Esophagus squamous epithelium (tissue), 5 donors: ENCODE data around the gene TNS1. TPM values are rescaled to one million over a fixed set of nuclear protein-coding genes. Genes with fewer than 3 reads are reported as not detected.

Experiments used
- DNase-seq: peaks from one replicate; lab custom pipeline; 2025; lab: John Stamatoyannopoulos, UW
- H3K27ac ChIP-seq, 4 donors: fragments of 200-600 bp; sonication (generic); one replicate each; pipeline ENCODE4 v1.5.1; 2016 to 2019; ENCODE audit warnings: mild to moderate bottlenecking in 1 of 4
- H3K27me3 ChIP-seq, 4 donors: fragments of 200-600 bp; sonication (generic); 1 replicate in 3 of 4; 2 replicates in 1 of 4; pipeline versions ENCODE4 v1.5.1 to v1.6.0; 2017 to 2021; ENCODE audit warnings: antibody characterized with exemption in 1 of 4
- H3K36me3 ChIP-seq, 3 donors: fragments of 200-600 bp; sonication (generic); one replicate each; pipeline ENCODE4 v1.5.1; 2016 to 2019
- H3K4me1 ChIP-seq, 3 donors: fragments of 200-600 bp; sonication (generic); one replicate each; pipeline ENCODE4 v1.5.1; 2017 to 2019
- H3K4me3 ChIP-seq, 4 donors: fragments of 200-600 bp; sonication (generic); 1 replicate in 3 of 4; 2 replicates in 1 of 4; pipeline ENCODE4 v1.5.1; 2016 to 2019; ENCODE audit warnings: mild to moderate bottlenecking in 2 of 4, moderate library complexity in 1 of 4
- H3K9me3 ChIP-seq, 3 donors: fragments of 200-600 bp; sonication (generic); one replicate each; pipeline ENCODE4 v1.5.1; 2016 to 2019
- CTCF ChIP-seq, 6 experiments: fragments of 450-650 bp in 4 of 6; fragments of 200-600 bp in 2 of 6; sonication (generic) in 2 of 6; IDR thresholded peaks; one replicate each; pipeline ENCODE4 v1.5.1; 2016 to 2019; ENCODE audit warnings: antibody characterized with exemption in 6 of 6, mild to moderate bottlenecking in 4 of 6, moderate library complexity in 4 of 6
- POLR2A ChIP-seq, 4 donors: fragments of 450-650 bp; IDR thresholded peaks; one replicate each; pipeline ENCODE4 v1.6.1; 2017; ENCODE audit warnings: antibody characterized with exemption in 4 of 4, mild to moderate bottlenecking in 4 of 4, moderate library complexity in 3 of 4
- WGBS, 2 donors: methylation state at CpG; one replicate each; pipeline ENCODE4 v1.1.5; 2018; 5-methylcytosine and 5-hydroxymethylcytosine counted together
- intact Hi-C: fragments of 100-400 bp; cut with DNase I; formaldehyde crosslinking; loops from one replicate; pipeline ENCODE4 v1.15.0; 2022
- total RNA-seq, 4 donors: library from RNA; depleted of rRNA; stranded (reverse); fragments of >200 nt; gene quantifications; one replicate each; pipeline ENCODE4 v1.1.0, GENCODE V29; 2016
- donor health status: DM: yes; HTN: yes; CAD: no.

Gene TNS1
- total RNA-seq, 4 donors from 2014 or later, result 34.7 to 201 (median 59.2) TPM

- H3K36me3 ChIP-seq, result no peaks in the 10 kb centered on the region
- H3K4me1 ChIP-seq, result peaks cover 21 to 92% (median 60%) of the 10 kb centered on the region in 3 donors
- H3K4me3 ChIP-seq, result no peak overlapping the region
- H3K27ac ChIP-seq, result peak overlapping the region in 2 of 4 donors; percentile 91 to 92
- TF ChIP-seq POLR2A (IDR thresholded peaks at IDR 0.05) (no peak), CTCF (IDR thresholded peaks at IDR 0.05) (no peak)
- no peaks in the 10 kb centered on the region for H3K9me3 ChIP-seq
- intact Hi-C loops, result no loop called here
- H3K27me3 ChIP-seq, result no peaks in the 10 kb centered on the region
- no peak for DNase-seq
These were observed 53.3 kb downstream of the TNS1 start for GRCh38 chr2:217949447-217949846.

GRCh38 chr2:217948897-217949296 lies 53.9 kb downstream of the TNS1 start:
- 36 to 43% methylated on average over 6 of the region's 6 CpGs for WGBS, 2 donors
- Histone ChIP-seq H3K4me1 (peaks cover 22 to 92% (median 59%) of the 10 kb centered on the region in 3 donors), H3K4me3 (no peak overlapping the region), H3K27ac (peak overlapping the region in 2 of 4 donors; percentile 40 to 91), H3K9me3 (no peaks in the 10 kb centered on the region), H3K27me3 (no peaks in the 10 kb centered on the region), H3K36me3 (no peaks in the 10 kb centered on the region)
- DNase-seq, result no peak
- no peak for TF ChIP-seq CTCF (IDR thresholded peaks at IDR 0.05)
- no peak for TF ChIP-seq POLR2A (IDR thresholded peaks at IDR 0.05)
- intact Hi-C loops, result no loop called here

GRCh38 chr2:217948351-217948791 lies 54.4 kb downstream of the TNS1 start:
- no peaks in the 10 kb centered on the region for H3K9me3 ChIP-seq
- H3K27me3 ChIP-seq, result no peaks in the 10 kb centered on the region
- H3K4me1 ChIP-seq, result peaks cover 21 to 92% (median 56%) of the 10 kb centered on the region in 3 donors
- 85 to 90% methylated on average over 2 to 4 of the region's 4 CpGs for WGBS, 2 donors
- no peak overlapping the region for H3K4me3 ChIP-seq
- TF ChIP-seq POLR2A (IDR thresholded peaks at IDR 0.05) (no peak), CTCF (IDR thresholded peaks at IDR 0.05) (no peak)
- intact Hi-C loops, result no loop called here
- no peaks in the 10 kb centered on the region for H3K36me3 ChIP-seq
- H3K27ac ChIP-seq, result peak overlapping the region in 2 of 4 donors; percentile 40 to 91
- no peak for DNase-seq

GRCh38 chr2:217947383-217948350 lies 55.1 kb downstream of the TNS1 start:
- H3K4me1 ChIP-seq, result peaks cover 25 to 92% (median 50%) of the 10 kb centered on the region in 3 donors
- H3K27ac ChIP-seq, result peak overlapping the region in 3 of 4 donors; percentile 40 to 92 (median 91)
- no peak overlapping the region for H3K4me3 ChIP-seq
- no peaks in the 10 kb centered on the region for H3K36me3 ChIP-seq
- DNase-seq, result no peak
- intact Hi-C loops, result no loop called here
- WGBS, 2 donors, result 85 to 89% methylated on average over 16 to 17 of the region's 19 CpGs
- no peaks in the 10 kb centered on the region for H3K9me3 ChIP-seq
- no peaks in the 10 kb centered on the region for H3K27me3 ChIP-seq
- TF ChIP-seq POLR2A (IDR thresholded peaks at IDR 0.05) (no peak), CTCF (IDR thresholded peaks at IDR 0.05) (peak in 2 of 6 experiments; percentile 5 to 37)

GRCh38 chr2:217946051-217946450 lies 56.7 kb downstream of the TNS1 start:
- Histone ChIP-seq H3K4me3 (no peak overlapping the region), H3K4me1 (peaks cover 35 to 92% (median 38%) of the 10 kb centered on the region in 3 donors), H3K27ac (peak overlapping the region in 3 of 4 donors; percentile 82 to 92 (median 91)), H3K36me3 (no peaks in the 10 kb centered on the region), H3K9me3 (no peaks in the 10 kb centered on the region), H3K27me3 (no peaks in the 10 kb centered on the region)
- WGBS, 2 donors, result 83 to 87% methylated on average over 6 of the region's 6 CpGs
- intact Hi-C loops, result no loop called here
- TF ChIP-seq CTCF (IDR thresholded peaks at IDR 0.05), result no peak
- no peak for TF ChIP-seq POLR2A (IDR thresholded peaks at IDR 0.05)
- DNase-seq, result no peak
